IPS-18a (cell line): ENCODE results near the gene DHRSX.

Source experiments
- H3K27ac ChIP-seq: one replicate; pipeline ENCODE4 v1.5.1; 2013; ENCODE audit warnings: low read length
- H3K27me3 ChIP-seq: one replicate; pipeline ENCODE4 v1.6.1; 2013; ENCODE audit warnings: mild to moderate bottlenecking, low read length; ENCODE audit not compliant: control insufficient read depth, insufficient read depth
- H3K36me3 ChIP-seq: one replicate; pipeline ENCODE4 v1.6.1; 2013; ENCODE audit warnings: low read depth, low read length; ENCODE audit not compliant: control insufficient read depth
- H3K4me1 ChIP-seq: one replicate; pipeline ENCODE4 v1.6.1; 2013; ENCODE audit warnings: low read depth, low read length; ENCODE audit not compliant: control insufficient read depth
- H3K4me3 ChIP-seq: one replicate; pipeline ENCODE4 v1.5.1; 2013; ENCODE audit warnings: low read length
- H3K9ac ChIP-seq: one replicate; pipeline ENCODE4 v1.6.1; 2013; ENCODE audit warnings: mild to moderate bottlenecking, low read length, moderate library complexity
- H3K9me3 ChIP-seq: one replicate; pipeline ENCODE4 v1.6.1; 2013; ENCODE audit warnings: low read depth, low read length; ENCODE audit not compliant: control insufficient read depth

DHRSX gene

GRCh38 chrX:2502668-2503519, 2.1 kb upstream of the DHRSX start:
- H3K27me3 ChIP-seq, result no peaks in the 10 kb centered on the region
- H3K27ac ChIP-seq, result no peak overlapping the region
- H3K4me3 ChIP-seq, result no peak overlapping the region
- peaks cover 15% of the 10 kb centered on the region for H3K4me1 ChIP-seq
- H3K36me3 ChIP-seq, result no peaks in the 10 kb centered on the region
- H3K9ac ChIP-seq, result no peak overlapping the region
- H3K9me3 ChIP-seq, result no peaks in the 10 kb centered on the region

- Histone ChIP-seq H3K27ac (no peak overlapping the region), H3K4me1 (peaks cover 20% of the 10 kb centered on the region), H3K9ac (no peak overlapping the region), H3K27me3 (no peaks in the 10 kb centered on the region), H3K36me3 (peaks cover 7% of the 10 kb centered on the region), H3K9me3 (no peaks in the 10 kb centered on the region), H3K4me3 (no peak overlapping the region)
Measured at GRCh38 chrX:2502120-2502667, 1.4 kb upstream of the DHRSX start.

- H3K9me3 ChIP-seq, result no peaks in the 10 kb centered on the region
- H3K4me1 ChIP-seq, result peaks cover 20% of the 10 kb centered on the region
- H3K27ac ChIP-seq, result no peak overlapping the region
- no peak overlapping the region for H3K4me3 ChIP-seq
- H3K9ac ChIP-seq, result no peak overlapping the region
- H3K27me3 ChIP-seq, result no peaks in the 10 kb centered on the region
- H3K36me3 ChIP-seq, result peaks cover 7% of the 10 kb centered on the region
Measured at GRCh38 chrX:2501559-2502102, 855 bp upstream of the DHRSX start.

- H3K27me3 ChIP-seq, result no peaks in the 10 kb centered on the region
- no peak overlapping the region for H3K27ac ChIP-seq
- H3K36me3 ChIP-seq, result peaks cover 10% of the 10 kb centered on the region
Measured at GRCh38 chrX:2500091-2500802, 529 bp downstream of the DHRSX start.

GRCh38 chrX:2499507-2499906, 1.3 kb downstream of the DHRSX start:
- H3K9ac ChIP-seq, result peak overlapping the region; percentile 68

More at GRCh38 chrX:2500091-2500802, 529 bp downstream of the DHRSX start:
- peak overlapping the region; percentile 68 for H3K9ac ChIP-seq
- peak overlapping the region; percentile 78 for H3K4me3 ChIP-seq
- peaks cover 26% of the 10 kb centered on the region for H3K4me1 ChIP-seq
- no peaks in the 10 kb centered on the region for H3K9me3 ChIP-seq

GRCh38 chrX:2498781-2499302, 1.9 kb downstream of the DHRSX start:
- Histone ChIP-seq H3K27ac (peak overlapping the region; percentile 73), H3K4me1 (peaks cover 27% of the 10 kb centered on the region), H3K27me3 (no peaks in the 10 kb centered on the region), H3K9ac (peak overlapping the region; percentile 45), H3K9me3 (no peaks in the 10 kb centered on the region), H3K4me3 (peak overlapping the region; percentile 78), H3K36me3 (peaks cover 10% of the 10 kb centered on the region)

More at GRCh38 chrX:2499507-2499906, 1.3 kb downstream of the DHRSX start:
- H3K27ac ChIP-seq, result no peak overlapping the region
- no peaks in the 10 kb centered on the region for H3K9me3 ChIP-seq
- H3K27me3 ChIP-seq, result no peaks in the 10 kb centered on the region
- H3K4me1 ChIP-seq, result peaks cover 27% of the 10 kb centered on the region
- peaks cover 10% of the 10 kb centered on the region for H3K36me3 ChIP-seq
- peak overlapping the region; percentile 78 for H3K4me3 ChIP-seq

- Histone ChIP-seq H3K4me1 (peaks cover 27% of the 10 kb centered on the region), H3K9ac (peak overlapping the region; percentile 45), H3K27me3 (no peaks in the 10 kb centered on the region), H3K4me3 (peak overlapping the region; percentile 78), H3K36me3 (peaks cover 10% of the 10 kb centered on the region), H3K27ac (peak overlapping the region; percentile 73), H3K9me3 (no peaks in the 10 kb centered on the region)
Measured at GRCh38 chrX:2497961-2498780, 2.6 kb downstream of the DHRSX start.

- Histone ChIP-seq H3K4me3 (no peak overlapping the region), H3K36me3 (peaks cover 12% of the 10 kb centered on the region), H3K27me3 (no peaks in the 10 kb centered on the region), H3K9me3 (no peaks in the 10 kb centered on the region), H3K4me1 (peaks cover 27% of the 10 kb centered on the region), H3K9ac (no peak overlapping the region), H3K27ac (no peak overlapping the region)
Measured at GRCh38 chrX:2495595-2495994, 5.2 kb downstream of the DHRSX start.

GRCh38 chrX:2492531-2493218, 8.1 kb downstream of the DHRSX start:
- H3K4me1 ChIP-seq, result peaks cover 9% of the 10 kb centered on the region
- H3K27me3 ChIP-seq, result no peaks in the 10 kb centered on the region
- no peak overlapping the region for H3K27ac ChIP-seq
- H3K9ac ChIP-seq, result no peak overlapping the region
- H3K9me3 ChIP-seq, result no peaks in the 10 kb centered on the region
- peaks cover 38% of the 10 kb centered on the region for H3K36me3 ChIP-seq
- H3K4me3 ChIP-seq, result no peak overlapping the region

GRCh38 chrX:2490634-2491033, 10.1 kb downstream of the DHRSX start:
- Histone ChIP-seq H3K9ac (no peak overlapping the region), H3K9me3 (no peaks in the 10 kb centered on the region), H3K36me3 (peaks cover 47% of the 10 kb centered on the region), H3K4me3 (no peak overlapping the region), H3K27ac (no peak overlapping the region), H3K27me3 (no peaks in the 10 kb centered on the region), H3K4me1 (peaks cover 4% of the 10 kb centered on the region)
